A549 treated with ZK216348 at 1 μM for 4 hours (cell line): ENCODE data around the gene KRTAP21-1. TPM values are rescaled to one million over a fixed set of nuclear protein-coding genes. Genes with fewer than 3 reads are reported as not detected.

Experiments
- total RNA-seq: library from RNA; stranded (reverse); fragments of 200-300 nt; extraction: Qiagen RNA extraction; gene quantifications from 5 replicates; pipeline ENCODE4 v1.2.3, GENCODE V29; 2022; ENCODE audit warnings: low read depth

Gene KRTAP21-1
- not detected in 5 replicates for total RNA-seq

DNA sequence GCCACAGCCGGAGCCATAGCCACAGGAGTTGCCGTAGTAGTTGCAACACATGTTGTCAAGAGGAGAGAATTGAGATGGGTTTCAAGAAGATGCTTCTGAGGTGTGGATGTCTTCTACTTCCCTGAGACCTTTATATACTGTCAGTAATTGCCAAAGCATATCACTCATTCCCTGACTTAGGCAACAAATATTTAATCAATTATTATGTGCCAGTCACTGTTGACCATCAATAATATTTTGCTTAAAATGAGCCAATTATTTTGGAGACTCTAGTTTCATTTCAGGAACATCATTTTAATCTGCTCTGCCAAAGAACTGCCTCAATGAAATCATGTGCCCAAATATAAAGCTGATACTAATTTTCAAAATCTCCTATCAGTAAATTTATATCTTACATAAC lies at the start of gene KRTAP21-1:
TSS of gene KRTAP21-1 (minus strand) at position 101 of the 400 bp plus-strand sequence. CDS start at position 51, 50 bp downstream.

GRCh38 chr21:30747159-30747558 lies 8.1 kb downstream of the KRTAP21-1 start, which contains the start of gene KRTAP21-2:
TSS of gene KRTAP21-2 (minus strand) at chr21:30747259. CDS start at chr21:30747202, 57 bp downstream.

DNA sequence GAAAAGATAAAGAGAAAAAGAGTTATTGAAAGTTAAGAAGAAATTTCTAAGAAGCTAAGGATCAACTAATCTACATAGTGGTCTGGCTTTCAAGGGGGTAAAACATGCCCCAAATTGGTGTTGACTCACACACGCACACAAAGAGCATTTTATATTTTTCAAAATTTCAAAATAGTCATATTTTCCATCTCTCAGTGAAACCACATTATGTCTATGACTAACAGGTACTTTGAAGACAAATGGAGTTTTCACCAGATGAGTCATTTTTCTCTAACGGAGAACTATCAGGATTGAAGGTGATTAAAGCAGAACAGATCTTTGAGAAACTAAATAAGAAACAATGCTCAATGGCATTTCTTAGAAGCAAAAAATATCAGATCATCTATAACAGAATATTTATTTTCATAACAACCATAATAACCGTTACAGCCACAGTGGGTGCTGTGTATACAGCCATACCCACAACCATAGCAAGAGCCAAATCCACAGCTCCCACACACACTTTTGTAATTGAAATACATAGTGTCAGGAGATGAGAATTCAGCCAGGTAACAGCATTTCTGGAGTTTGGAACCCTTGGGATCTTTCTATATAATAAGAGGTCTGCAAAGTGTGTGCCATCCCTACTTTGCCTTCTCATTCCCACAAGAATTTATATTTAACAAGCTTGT lies 36.9 kb downstream of the KRTAP21-1 start, which contains the start of gene KRTAP21-3:
TSS of gene KRTAP21-3 (minus strand) at position 539 of the 671 bp plus-strand sequence. CDS start at position 521, 18 bp downstream.

Other genes with a start within 250 kb of the KRTAP21-1 start
- gene KRTAP19-6, start 213.6 kb downstream of the KRTAP21-1 start, total RNA-seq: not detected in 5 replicates
- gene KRTAP19-7, start 194.1 kb downstream of the KRTAP21-1 start, total RNA-seq: not detected in 5 replicates
- not detected in 5 replicates for gene KRTAP22-2, start 165.0 kb downstream of the KRTAP21-1 start, total RNA-seq
- not detected in 5 replicates for gene KRTAP6-3, start 163.0 kb downstream of the KRTAP21-1 start, total RNA-seq
- gene KRTAP6-2, start 156.5 kb downstream of the KRTAP21-1 start, total RNA-seq: not detected in 5 replicates
- not detected in 5 replicates for gene KRTAP22-1, start 154.3 kb downstream of the KRTAP21-1 start, total RNA-seq
- not detected in 5 replicates for gene KRTAP6-1, start 141.5 kb downstream of the KRTAP21-1 start, total RNA-seq
- not detected in 5 replicates for gene KRTAP20-1, start 139.0 kb downstream of the KRTAP21-1 start, total RNA-seq
- gene KRTAP20-4, start 134.8 kb downstream of the KRTAP21-1 start, total RNA-seq: not detected in 5 replicates
- gene KRTAP20-2, start 120.2 kb downstream of the KRTAP21-1 start, total RNA-seq: not detected in 5 replicates
- not detected in 5 replicates for gene KRTAP20-3, start 112.6 kb downstream of the KRTAP21-1 start, total RNA-seq
- gene KRTAP21-3, start 36.7 kb downstream of the KRTAP21-1 start, total RNA-seq: not detected in 5 replicates
- gene KRTAP21-2, start 8.2 kb downstream of the KRTAP21-1 start, total RNA-seq: not detected in 5 replicates
- gene KRTAP8-1, start 57.8 kb upstream of the KRTAP21-1 start, total RNA-seq: not detected in 5 replicates
- gene KRTAP7-1, start 74.3 kb upstream of the KRTAP21-1 start, total RNA-seq: not detected in 5 replicates
- gene KRTAP11-1, start 126.2 kb upstream of the KRTAP21-1 start, total RNA-seq: not detected in 5 replicates